GM18868 (cell line): ENCODE data around the gene ZDHHC14.

Experiments used
- ATAC-seq: cut with Tn5 transposase; IDR thresholded peaks from one replicate; pipeline ENCODE4 v1.9.1; 2021; ENCODE audit warnings: mild to moderate bottlenecking, moderate library complexity; ENCODE audit not compliant: unreplicated experiment

The ZDHHC14 gene

GRCh38 chr6:157530126-157530525 is 149.1 kb downstream of the ZDHHC14 start:
- ATAC-seq = no peak

- no peak for ATAC-seq
Observed at GRCh38 chr6:157530724-157531168, 149.8 kb downstream of the ZDHHC14 start.

- no peak for ATAC-seq
Observed at GRCh38 chr6:157531169-157531985, 150.4 kb downstream of the ZDHHC14 start.

DNA sequence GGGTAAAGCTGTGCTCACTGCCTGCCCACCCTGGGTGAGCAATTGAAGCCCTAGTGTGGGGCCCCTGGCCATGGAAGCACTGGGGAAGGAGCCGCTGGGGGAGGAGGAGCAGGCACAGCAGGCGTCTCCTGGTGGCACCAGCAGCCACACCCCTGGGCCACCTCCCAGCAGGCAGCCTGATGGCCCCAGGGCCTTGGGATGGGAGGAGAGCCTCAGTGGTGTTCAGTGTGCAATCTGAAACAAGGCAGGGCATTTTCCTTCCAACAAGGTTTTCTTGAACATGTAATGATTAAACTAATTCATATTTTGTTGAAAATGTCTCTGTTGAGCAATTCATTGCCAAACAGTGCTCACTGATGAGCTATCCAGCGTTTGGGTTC is 151.0 kb downstream of the ZDHHC14 start:
- ATAC-seq = no peak

DNA sequence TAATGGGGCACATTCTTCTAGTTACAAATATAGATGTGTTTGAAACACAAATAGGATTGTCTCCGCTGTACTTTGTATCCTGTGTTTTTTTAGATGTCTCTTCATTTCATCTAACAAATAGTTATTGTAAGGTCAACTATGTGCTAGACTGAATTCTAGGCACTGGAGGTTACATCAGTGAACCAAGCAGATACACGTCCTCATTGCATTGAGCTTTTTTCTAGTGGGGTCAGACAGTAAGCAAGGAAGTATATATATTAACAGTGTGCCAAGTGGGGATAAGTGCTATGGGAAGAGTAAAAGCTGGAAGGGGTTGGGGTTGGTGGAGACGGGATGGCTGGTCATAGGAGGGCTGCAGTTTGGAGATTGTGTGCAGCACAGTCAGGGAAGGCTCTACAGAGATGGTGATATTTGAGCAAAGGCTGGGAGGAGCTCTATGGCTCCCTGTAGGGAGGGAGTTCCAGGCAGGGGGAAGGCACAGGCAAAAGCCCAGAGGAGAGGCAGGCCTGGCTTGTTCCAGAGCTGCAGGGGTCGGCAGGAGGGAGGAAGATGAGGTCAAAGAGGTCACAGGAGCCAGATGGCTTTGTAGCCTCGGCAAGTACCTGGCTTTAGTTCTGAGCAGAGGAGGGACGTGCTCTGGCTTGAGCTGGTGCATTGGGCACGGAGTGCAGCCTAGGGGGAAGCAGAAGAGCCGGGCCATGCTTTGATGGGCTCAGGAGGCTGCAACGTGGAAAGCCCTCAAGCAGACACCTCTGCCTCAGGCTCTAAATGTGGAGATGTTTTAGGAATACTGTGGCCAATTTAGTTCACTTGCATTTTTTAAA is 152.3 kb downstream of the ZDHHC14 start:
- no peak for ATAC-seq

DNA sequence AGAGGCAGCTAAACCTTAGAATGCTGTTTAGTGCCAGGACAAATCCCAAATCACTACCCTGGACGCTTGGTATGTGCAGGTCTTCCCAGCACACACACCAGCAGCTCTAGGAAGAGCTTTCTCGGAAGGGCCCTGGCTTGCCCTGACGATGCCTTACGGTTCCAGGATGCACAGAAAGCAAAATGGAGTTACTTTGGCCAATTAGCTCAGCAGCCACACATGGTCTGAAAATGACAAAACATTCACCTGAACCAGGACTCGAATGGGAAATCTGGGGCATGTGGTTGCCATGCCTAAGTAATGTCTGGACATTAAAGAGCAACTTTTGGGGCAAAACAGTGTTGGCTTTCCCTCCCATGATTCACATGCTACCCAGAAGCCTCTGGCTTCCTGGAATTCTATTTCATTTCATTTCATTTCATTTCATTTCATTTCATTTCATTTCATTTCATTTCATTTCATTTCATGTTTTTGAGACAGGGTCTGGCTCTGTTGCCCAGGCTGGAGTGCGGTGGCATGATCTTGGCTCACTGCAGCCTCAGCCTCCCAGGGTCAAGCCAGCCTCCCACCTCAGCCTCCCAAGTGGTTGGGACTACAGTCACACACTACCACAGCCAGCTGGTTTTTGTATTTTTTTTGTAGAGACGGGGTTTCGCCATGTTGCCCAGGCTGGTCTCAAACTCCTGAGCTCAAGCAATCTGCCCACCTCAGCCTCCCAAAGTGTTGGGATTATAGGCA is 153.3 kb downstream of the ZDHHC14 start:
- no peak for ATAC-seq

DNA sequence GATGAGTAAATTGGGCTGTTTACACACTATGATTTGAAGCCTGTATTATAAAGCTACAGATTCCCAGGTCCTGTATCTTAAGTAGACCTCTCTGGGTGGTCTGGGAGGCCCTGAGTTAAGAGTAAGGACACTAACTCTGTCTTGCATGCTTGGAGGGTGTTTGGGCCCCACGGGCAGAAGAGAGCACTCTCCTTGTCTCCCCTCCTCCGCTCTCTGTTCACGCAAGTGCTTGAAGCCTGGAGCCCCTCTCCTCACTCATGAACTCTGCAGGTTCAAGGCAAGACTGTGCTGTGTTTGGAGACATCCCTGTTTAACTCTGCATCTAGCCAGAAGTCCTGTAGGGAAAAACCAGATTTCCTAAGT is 154.0 kb downstream of the ZDHHC14 start:
- ATAC-seq = no peak

DNA sequence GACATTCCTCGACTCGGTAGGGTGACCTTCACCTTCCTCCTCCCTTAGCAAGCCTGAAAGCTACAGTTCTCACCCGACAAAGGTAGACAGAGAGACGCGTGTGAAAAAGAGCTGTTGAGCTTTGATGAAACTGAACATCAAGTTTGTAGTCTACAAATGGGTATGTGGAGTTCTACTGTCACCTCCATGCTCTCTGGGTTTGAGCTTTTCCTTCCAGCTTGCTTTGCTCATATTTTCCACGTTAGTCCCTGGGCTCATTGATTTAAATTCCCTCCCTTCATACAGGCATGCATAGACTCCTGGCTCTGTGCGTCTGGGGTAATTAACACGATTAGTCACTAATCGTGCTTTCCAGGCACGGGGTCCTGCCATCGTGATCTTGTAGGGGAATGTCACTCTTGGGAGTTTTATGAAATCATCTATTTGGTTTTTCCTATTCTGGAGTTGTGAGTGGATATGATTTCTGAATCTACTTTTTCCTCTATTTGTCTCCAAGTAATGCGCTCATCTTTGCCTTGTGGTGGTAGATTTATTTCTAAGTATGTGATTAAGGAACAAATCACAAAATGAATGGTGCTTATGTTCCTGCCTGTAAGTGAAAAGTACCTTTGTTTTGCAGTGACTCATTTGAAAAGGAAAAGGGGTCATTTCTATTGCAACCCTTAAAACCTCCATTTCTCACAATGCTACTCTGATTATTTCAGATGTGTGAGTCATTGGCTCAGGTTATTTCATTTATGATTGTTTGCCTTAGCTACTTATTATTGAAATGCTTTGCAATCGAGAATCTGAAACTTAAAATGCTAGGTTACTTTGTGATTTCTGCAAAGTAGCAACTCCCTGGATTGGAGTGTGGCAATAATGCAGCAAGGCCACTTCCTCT is 154.6 kb downstream of the ZDHHC14 start:
- ATAC-seq = peak; percentile 58

DNA sequence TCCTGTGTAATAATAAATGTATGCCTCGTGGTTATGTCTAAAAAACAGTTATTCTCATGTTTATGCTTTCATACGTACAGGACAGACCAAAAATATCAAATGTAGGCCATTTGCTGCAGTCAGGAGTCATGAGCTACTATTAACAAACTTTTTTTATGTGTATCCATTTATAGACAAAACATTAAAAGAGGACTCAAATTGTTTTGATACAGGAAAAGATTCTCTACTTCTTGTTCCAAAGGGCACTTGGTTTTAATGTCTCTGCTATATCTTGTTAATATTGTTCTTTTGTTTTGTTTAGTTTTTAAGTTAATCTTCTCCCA is 155.2 kb downstream of the ZDHHC14 start:
- ATAC-seq = no peak

DNA sequence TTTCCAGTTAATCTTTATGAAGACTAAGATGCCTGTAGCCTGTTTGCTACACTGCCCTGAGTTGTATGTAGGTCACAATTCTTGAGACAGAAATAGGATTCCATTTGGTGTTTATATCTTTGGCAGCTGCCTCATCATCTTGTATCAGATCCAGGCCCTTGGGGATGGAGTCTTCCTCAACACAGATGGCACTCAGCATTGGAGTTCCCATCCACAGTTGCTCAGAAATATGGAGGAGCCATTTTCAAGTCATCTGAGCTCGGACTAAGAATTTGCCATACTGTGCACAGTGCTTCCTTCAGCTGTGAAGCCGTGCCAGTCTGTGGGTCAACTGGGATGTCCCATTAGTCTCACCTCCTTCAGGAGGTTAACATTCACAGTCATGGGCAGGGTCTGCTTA is 156.6 kb downstream of the ZDHHC14 start:
- no peak for ATAC-seq

- peak; percentile 52 for ATAC-seq
Observed at GRCh38 chr6:157538168-157538567, 157.2 kb downstream of the ZDHHC14 start.

DNA sequence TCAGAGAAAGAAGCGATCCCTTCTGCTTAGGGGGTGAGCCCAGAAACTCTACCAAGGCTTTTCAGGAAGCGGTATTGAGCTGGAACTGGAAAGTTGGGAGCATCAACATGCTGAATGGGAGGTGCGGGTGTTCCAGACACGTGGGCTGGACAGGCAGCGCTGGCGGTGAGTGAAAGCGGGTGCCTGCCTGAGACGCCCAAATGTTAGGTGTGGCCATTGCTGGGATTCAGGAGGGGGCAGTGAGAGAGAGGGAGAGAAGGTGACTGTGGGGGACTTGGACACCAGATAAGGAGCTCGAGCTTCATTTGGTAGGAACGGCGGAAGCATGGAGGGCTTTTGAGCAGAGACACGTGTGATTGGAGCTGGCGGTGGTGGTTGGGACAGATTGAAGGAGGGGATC is 157.7 kb downstream of the ZDHHC14 start:
- ATAC-seq = no peak

DNA sequence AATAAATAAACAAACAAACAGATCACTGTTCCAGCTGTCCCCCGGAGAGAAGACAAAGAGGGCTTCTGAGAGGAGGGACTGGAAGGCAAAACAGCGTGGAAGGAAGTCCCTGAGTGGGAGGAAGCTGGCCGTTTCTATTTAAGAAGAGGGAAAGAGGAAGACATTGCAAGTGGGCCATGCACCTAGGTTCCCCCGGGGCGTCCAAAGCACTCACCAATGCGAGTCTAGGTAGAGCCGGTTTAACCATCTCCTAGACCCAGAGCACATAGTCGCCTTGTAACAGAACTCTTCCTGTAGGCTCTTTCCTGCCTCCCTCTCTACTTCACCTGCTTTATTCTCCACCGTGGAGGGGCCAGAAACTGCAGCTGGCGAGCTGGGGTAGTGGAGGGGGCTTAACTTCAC is 158.4 kb downstream of the ZDHHC14 start:
- no peak for ATAC-seq

DNA sequence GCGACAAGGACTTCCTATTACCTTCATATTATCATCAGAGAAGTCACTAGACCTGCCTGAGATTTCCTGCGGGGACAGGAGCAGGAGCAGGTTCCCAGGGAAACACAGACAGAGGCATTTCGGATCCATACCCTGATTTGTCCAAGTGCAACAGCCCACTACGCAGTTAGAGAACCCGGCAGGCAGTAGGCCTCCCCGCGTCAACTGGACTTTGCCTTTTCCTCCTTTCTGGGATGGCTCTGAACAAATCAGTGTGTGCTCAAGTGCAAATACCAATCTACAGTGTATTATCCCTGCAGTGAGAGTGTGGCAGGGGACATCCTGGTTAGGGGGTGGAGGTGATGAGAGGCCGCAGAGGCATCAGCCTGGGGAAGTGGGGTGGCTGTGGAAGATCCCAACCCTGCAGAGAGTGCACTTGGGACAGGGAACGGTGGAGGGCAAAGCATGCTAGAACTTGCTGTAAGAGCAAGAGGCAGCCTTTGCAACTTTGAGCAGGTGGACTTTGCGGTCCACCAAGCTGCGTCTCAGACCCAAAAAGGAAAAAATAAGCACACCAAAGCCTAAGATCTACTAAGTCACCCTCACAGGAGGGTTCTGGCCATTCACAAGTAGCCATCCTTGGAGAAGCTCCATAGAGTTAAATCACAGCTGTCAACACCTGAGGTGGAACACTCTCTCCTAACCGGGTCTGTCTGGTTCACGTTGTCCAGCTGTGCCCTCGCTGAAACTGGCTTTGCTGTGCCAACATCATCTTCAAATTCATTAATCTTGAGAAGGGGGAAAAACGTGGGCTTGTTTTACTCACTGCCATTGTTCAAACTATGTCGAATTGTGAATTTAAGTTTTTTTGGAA is 159.1 kb downstream of the ZDHHC14 start:
- ATAC-seq = no peak

- ATAC-seq = peak; percentile 43
Observed at GRCh38 chr6:157541618-157542413, 160.8 kb downstream of the ZDHHC14 start.

GRCh38 chr6:157542414-157543160 is 161.6 kb downstream of the ZDHHC14 start:
- no peak for ATAC-seq

DNA sequence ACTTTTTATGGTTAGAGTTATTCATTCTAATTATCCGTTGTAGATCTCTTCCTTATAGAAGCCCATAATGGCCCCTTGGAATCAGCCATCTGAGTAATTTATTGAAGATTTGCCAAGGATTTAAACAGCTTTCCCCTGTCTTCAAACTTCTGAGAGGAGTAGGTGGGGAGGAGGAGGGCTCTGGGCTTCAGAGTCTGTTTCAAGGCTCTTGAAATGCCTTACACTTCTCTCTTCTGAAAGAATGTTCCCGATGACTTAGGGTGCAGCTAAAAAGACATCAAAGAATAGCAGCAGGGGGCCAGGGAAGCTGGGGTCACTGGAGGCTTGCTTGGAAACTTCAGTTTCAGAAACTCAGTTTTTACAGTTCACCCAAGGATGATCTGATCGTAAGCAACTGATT is 165.3 kb downstream of the ZDHHC14 start:
- ATAC-seq = no peak

- no peak for ATAC-seq
Observed at GRCh38 chr6:157547112-157547511, 166.1 kb downstream of the ZDHHC14 start.
